HL-60 (cell line): Measurements from ENCODE around the gene MED4.

Source experiments
- GABPA ChIP-seq: IDR thresholded peaks from 2 replicates; pipeline ENCODE4 v1.6.1; 2012; ENCODE audit warnings: low read depth
- POLR2AphosphoS5 ChIP-seq: IDR thresholded peaks from 2 replicates; pipeline ENCODE4 v1.6.1; 2012; ENCODE audit warnings: low read depth
- TF ChIP-seq, protein P1 (sequence below): IDR thresholded peaks from one replicate; pipeline ENCODE4 v1.5.1; 2011; ENCODE audit warnings: low read length, control low read depth, inconsistent platforms; ENCODE audit not compliant: insufficient read depth

DNA sequence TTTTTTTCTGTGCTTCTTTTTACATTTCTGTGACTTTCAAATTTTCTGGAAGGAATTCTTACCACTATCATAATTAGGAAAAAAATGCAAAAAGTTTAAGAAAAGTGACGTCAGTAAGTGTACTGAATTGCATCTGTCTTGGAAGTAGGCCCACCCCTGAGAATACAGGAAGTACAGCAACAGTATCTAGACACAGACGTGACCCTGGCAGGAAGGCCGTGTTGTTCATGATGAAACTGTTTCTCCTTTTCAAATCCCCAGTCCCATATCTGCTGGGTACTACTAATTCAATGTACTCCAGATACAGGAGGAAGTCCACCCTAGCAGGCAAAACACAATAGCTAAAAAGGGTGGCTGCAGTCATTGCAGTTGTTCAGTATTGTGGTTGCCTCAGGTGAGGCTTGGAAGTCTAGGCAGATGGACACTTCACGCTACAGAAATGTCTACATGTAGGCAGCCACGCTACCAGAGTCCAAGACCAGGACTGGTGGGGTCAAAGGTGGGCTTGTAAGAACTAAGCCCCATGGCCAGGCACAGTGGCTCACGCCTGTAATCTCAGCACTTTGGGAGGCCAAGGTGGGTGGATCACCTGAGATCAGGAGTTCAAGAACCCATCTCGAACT, 49.6 kb upstream of the MED4 start:
- no peak for TF ChIP-seq GABPA
- TF ChIP-seq, protein P1, sequence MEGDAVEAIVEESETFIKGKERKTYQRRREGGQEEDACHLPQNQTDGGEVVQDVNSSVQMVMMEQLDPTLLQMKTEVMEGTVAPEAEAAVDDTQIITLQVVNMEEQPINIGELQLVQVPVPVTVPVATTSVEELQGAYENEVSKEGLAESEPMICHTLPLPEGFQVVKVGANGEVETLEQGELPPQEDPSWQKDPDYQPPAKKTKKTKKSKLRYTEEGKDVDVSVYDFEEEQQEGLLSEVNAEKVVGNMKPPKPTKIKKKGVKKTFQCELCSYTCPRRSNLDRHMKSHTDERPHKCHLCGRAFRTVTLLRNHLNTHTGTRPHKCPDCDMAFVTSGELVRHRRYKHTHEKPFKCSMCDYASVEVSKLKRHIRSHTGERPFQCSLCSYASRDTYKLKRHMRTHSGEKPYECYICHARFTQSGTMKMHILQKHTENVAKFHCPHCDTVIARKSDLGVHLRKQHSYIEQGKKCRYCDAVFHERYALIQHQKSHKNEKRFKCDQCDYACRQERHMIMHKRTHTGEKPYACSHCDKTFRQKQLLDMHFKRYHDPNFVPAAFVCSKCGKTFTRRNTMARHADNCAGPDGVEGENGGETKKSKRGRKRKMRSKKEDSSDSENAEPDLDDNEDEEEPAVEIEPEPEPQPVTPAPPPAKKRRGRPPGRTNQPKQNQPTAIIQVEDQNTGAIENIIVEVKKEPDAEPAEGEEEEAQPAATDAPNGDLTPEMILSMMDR, result no peak
- peak; percentile 46; the same call in 1 of the 2 replicates for TF ChIP-seq POLR2AphosphoS5
